ENCODE measurements around the gene STX4.

STX4 gene

GRCh38 chr16:30989469-30990047, 43.8 kb upstream of the STX4 start:
- H3K79me2 ChIP-seq (ENCODE audit: insufficient read depth, low read depth), result no peaks in the 10 kb centered on the region
- H2AFZ ChIP-seq (ENCODE audit: low read depth), result no peak overlapping the region
- H3K9ac ChIP-seq, result no peak overlapping the region
- H4K20me1 ChIP-seq (ENCODE audit: insufficient read depth), result no peaks in the 10 kb centered on the region
- no peaks in the 10 kb centered on the region for H3K4me1 ChIP-seq (ENCODE audit: low read depth, poor library complexity, severe bottlenecking)
- no peaks in the 10 kb centered on the region for H3K27me3 ChIP-seq (ENCODE audit: insufficient read depth, low read depth)
- TF ChIP-seq, protein P1, sequence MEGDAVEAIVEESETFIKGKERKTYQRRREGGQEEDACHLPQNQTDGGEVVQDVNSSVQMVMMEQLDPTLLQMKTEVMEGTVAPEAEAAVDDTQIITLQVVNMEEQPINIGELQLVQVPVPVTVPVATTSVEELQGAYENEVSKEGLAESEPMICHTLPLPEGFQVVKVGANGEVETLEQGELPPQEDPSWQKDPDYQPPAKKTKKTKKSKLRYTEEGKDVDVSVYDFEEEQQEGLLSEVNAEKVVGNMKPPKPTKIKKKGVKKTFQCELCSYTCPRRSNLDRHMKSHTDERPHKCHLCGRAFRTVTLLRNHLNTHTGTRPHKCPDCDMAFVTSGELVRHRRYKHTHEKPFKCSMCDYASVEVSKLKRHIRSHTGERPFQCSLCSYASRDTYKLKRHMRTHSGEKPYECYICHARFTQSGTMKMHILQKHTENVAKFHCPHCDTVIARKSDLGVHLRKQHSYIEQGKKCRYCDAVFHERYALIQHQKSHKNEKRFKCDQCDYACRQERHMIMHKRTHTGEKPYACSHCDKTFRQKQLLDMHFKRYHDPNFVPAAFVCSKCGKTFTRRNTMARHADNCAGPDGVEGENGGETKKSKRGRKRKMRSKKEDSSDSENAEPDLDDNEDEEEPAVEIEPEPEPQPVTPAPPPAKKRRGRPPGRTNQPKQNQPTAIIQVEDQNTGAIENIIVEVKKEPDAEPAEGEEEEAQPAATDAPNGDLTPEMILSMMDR (conservative IDR thresholded peaks at IDR 0.05; ENCODE audit: low read depth, low read length), result no peak
- no peak overlapping the region for H3K27ac ChIP-seq
- no peak overlapping the region for H3K4me3 ChIP-seq (IDR thresholded peaks at IDR 0.05; ENCODE audit: insufficient read depth, low read depth, low read length)
- H3K36me3 ChIP-seq (ENCODE audit: insufficient read depth), result no peaks in the 10 kb centered on the region
- no peak overlapping the region for H3K4me2 ChIP-seq

GRCh38 chr16:30990105-30990504, 43.3 kb upstream of the STX4 start:
- TF ChIP-seq, protein P1 (conservative IDR thresholded peaks at IDR 0.05; ENCODE audit: low read depth, low read length), result no peak
- Histone ChIP-seq H3K4me1 (ENCODE audit: low read depth, poor library complexity, severe bottlenecking) (no peaks in the 10 kb centered on the region), H3K27ac (no peak overlapping the region)

DNA sequence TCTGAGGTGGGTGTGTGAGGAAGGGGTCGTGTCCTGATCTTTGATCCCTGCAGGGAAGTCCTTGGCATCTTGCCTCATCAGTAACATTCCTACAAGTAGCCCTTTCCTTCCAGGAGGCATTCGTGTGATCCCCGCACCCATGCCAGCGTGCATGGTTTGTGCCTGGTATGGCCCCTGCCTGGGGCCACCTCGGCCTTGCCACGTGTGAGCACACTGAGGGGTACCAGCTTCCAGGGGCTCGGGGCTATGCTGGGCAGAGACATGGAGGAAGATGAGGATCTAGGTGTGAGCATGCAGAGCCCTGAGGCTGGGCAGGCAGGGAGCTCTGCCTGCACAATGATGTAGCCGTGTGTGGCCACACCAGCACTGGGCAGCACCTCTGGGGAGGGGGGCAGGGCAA, 42.3 kb upstream of the STX4 start:
- Histone ChIP-seq H2AFZ (ENCODE audit: low read depth) (no peak overlapping the region), H3K27me3 (ENCODE audit: insufficient read depth, low read depth) (no peaks in the 10 kb centered on the region), H3K27ac (no peak overlapping the region), H3K4me2 (no peak overlapping the region), H4K20me1 (ENCODE audit: insufficient read depth) (no peaks in the 10 kb centered on the region), H3K4me1 (ENCODE audit: low read depth, poor library complexity, severe bottlenecking) (no peaks in the 10 kb centered on the region), H3K4me3 (IDR thresholded peaks at IDR 0.05; ENCODE audit: insufficient read depth, low read depth, low read length) (no peak overlapping the region), H3K9ac (no peak overlapping the region), H3K79me2 (ENCODE audit: insufficient read depth, low read depth) (no peaks in the 10 kb centered on the region), H3K36me3 (ENCODE audit: insufficient read depth) (no peaks in the 10 kb centered on the region)
- TF ChIP-seq, protein P1 (conservative IDR thresholded peaks at IDR 0.05; ENCODE audit: low read depth, low read length), result no peak

More at GRCh38 chr16:30990105-30990504, 43.3 kb upstream of the STX4 start:
- no peaks in the 10 kb centered on the region for H3K79me2 ChIP-seq (ENCODE audit: insufficient read depth, low read depth)
- no peaks in the 10 kb centered on the region for H3K36me3 ChIP-seq (ENCODE audit: insufficient read depth)
- no peak overlapping the region for H3K4me3 ChIP-seq (IDR thresholded peaks at IDR 0.05; ENCODE audit: insufficient read depth, low read depth, low read length)
- H3K4me2 ChIP-seq, result no peak overlapping the region
- no peak overlapping the region for H2AFZ ChIP-seq (ENCODE audit: low read depth)
- no peaks in the 10 kb centered on the region for H4K20me1 ChIP-seq (ENCODE audit: insufficient read depth)
- H3K27me3 ChIP-seq (ENCODE audit: insufficient read depth, low read depth), result no peaks in the 10 kb centered on the region
- H3K9ac ChIP-seq, result no peak overlapping the region

- Histone ChIP-seq H3K4me3 (IDR thresholded peaks at IDR 0.05; ENCODE audit: insufficient read depth, low read depth, low read length) (no peak overlapping the region), H3K4me2 (no peak overlapping the region), H3K4me1 (ENCODE audit: low read depth, poor library complexity, severe bottlenecking) (peaks cover 4% of the 10 kb centered on the region), H3K36me3 (ENCODE audit: insufficient read depth) (no peaks in the 10 kb centered on the region), H3K9ac (no peak overlapping the region), H3K27me3 (ENCODE audit: insufficient read depth, low read depth) (no peaks in the 10 kb centered on the region), H4K20me1 (ENCODE audit: insufficient read depth) (no peaks in the 10 kb centered on the region), H3K27ac (no peak overlapping the region), H3K79me2 (ENCODE audit: insufficient read depth, low read depth) (no peaks in the 10 kb centered on the region), H2AFZ (ENCODE audit: low read depth) (no peak overlapping the region)
- TF ChIP-seq, protein P1 (conservative IDR thresholded peaks at IDR 0.05; ENCODE audit: low read depth, low read length), result no peak
Observed at GRCh38 chr16:30992276-30992780, 41.0 kb upstream of the STX4 start.

Data from KMS-11 (cell line).